Prostate gland (tissue), 2 donors: ENCODE measurements around the gene RNF217.

Experiments used
- POLR2A ChIP-seq: fragments of 450-650 bp; IDR thresholded peaks from one replicate; pipeline ENCODE4 v1.6.1; 2016; ENCODE audit warnings: antibody characterized with exemption, mild to moderate bottlenecking
- POLR2AphosphoS5 ChIP-seq: sonication (generic); formaldehyde crosslinking; IDR thresholded peaks from one replicate; pipeline ENCODE4 v1.6.1; 2017; ENCODE audit warnings: antibody characterized with exemption
- TF ChIP-seq, protein P1 (sequence below), 4 experiments: fragments of 200-600 bp in 2 of 4; fragments of 450-650 bp in 2 of 4; sonication (generic) in 2 of 4; IDR thresholded peaks; 1 replicate in 3 of 4; 2 replicates in 1 of 4; pipeline ENCODE4 v1.5.1; 2016 to 2019; ENCODE audit warnings: antibody characterized with exemption in 4 of 4, mild to moderate bottlenecking in 2 of 4, moderate library complexity in 2 of 4

DNA sequence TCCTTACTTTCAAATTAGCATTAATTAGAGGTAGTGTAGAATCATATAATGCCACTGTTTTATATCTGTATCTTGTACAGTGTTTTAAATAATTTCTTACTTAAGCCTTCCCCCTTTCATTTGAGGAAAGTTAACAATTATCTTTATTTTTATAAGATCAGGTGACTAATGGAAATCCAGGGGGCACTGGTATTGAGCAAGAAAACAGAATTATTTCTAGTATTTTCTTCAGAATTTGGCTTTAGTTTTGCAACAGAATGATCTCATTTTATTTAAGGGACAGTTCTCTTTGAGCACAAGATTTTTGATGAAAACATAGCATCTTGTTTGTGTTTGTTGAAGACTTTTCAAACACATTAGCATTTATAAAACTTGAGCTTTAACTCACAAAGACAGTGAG lies 55.9 kb downstream of the RNF217 start:
- no peak for TF ChIP-seq POLR2A
- no peak for TF ChIP-seq POLR2AphosphoS5
- TF ChIP-seq, protein P1, sequence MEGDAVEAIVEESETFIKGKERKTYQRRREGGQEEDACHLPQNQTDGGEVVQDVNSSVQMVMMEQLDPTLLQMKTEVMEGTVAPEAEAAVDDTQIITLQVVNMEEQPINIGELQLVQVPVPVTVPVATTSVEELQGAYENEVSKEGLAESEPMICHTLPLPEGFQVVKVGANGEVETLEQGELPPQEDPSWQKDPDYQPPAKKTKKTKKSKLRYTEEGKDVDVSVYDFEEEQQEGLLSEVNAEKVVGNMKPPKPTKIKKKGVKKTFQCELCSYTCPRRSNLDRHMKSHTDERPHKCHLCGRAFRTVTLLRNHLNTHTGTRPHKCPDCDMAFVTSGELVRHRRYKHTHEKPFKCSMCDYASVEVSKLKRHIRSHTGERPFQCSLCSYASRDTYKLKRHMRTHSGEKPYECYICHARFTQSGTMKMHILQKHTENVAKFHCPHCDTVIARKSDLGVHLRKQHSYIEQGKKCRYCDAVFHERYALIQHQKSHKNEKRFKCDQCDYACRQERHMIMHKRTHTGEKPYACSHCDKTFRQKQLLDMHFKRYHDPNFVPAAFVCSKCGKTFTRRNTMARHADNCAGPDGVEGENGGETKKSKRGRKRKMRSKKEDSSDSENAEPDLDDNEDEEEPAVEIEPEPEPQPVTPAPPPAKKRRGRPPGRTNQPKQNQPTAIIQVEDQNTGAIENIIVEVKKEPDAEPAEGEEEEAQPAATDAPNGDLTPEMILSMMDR (IDR thresholded peaks at IDR 0.05) = no peak
